Measurements from ENCODE around the gene ZNF750. TPM values are rescaled to one million over a fixed set of nuclear protein-coding genes. Genes with fewer than 3 reads are reported as not detected.
A peak's percentile ranks its signal among the peaks of the same experiment; 100 is the strongest.

Gene ZNF750
- total and polyA plus RNA-seq, 2 of the 13 experiments (the other 11 are each of a cell fraction or from before 2014, with no cell fraction given) = not detected

- TF ChIP-seq PRDM10 (CRISPR knock-in tag; IDR thresholded peaks at IDR 0.05; ENCODE audit: low read depth) (no peak), ZNF740 (CRISPR knock-in tag; IDR thresholded peaks at IDR 0.05) (no peak), TBX3 (IDR thresholded peaks at IDR 0.05; ENCODE audit: borderline replicate concordance) (no peak), ZNF597 (CRISPR knock-in tag; IDR thresholded peaks at IDR 0.05) (no peak), ZNF230 (CRISPR knock-in tag; IDR thresholded peaks at IDR 0.05) (no peak), ZNF614 (CRISPR knock-in tag; IDR thresholded peaks at IDR 0.05; ENCODE audit: borderline replicate concordance) (no peak), ZKSCAN8 (CRISPR knock-in tag; IDR thresholded peaks at IDR 0.05; ENCODE audit: borderline replicate concordance) (no peak; the same call in 1 of the 2 replicates), SMARCC2 (IDR thresholded peaks at IDR 0.05) (no peak), ZEB1 (IDR thresholded peaks at IDR 0.05; ENCODE audit: insufficient replicate concordance, low read depth) (no peak), ZSCAN20 (CRISPR knock-in tag; IDR thresholded peaks at IDR 0.05; ENCODE audit: borderline replicate concordance) (no peak), HNRNPL (IDR thresholded peaks at IDR 0.05; ENCODE audit: low read depth, low read length) (peak; percentile 99), BCL6 (CRISPR knock-in tag; IDR thresholded peaks at IDR 0.05) (no peak), ZNF776 (CRISPR knock-in tag; IDR thresholded peaks at IDR 0.05) (0 out of 2 replicates have a peak, but pooled peaks have one; percentile 9), ZBTB39 (CRISPR knock-in tag; IDR thresholded peaks at IDR 0.05) (no peak), ZSCAN21 (CRISPR knock-in tag; IDR thresholded peaks at IDR 0.05; ENCODE audit: borderline replicate concordance) (no peak), HMGXB4 (CRISPR knock-in tag; IDR thresholded peaks at IDR 0.05; ENCODE audit: borderline replicate concordance in 1 of 2, low read depth in 1 of 2) (no peak), ELK4 (CRISPR knock-in tag; IDR thresholded peaks at IDR 0.05; ENCODE audit: borderline replicate concordance) (no peak)
Observed at GRCh38 chr17:82888583-82889495, 49.0 kb upstream of the ZNF750 start (continued).
